Chondrocyte (in vitro differentiated cells): ENCODE results near the gene DNMT1. TPM values are rescaled to one million over a fixed set of nuclear protein-coding genes. Genes with fewer than 3 reads are reported as not detected.

Experiments
- DNase-seq: peaks from one replicate; pipeline ENCODE4 v3.0.0; 2021; ENCODE audit warnings: mixed read lengths, low spot score
- H3K27ac Mint-ChIP-seq: one replicate; pipeline ENCODE4 v1.8.0; 2021; ENCODE audit warnings: mild to moderate bottlenecking, moderate library complexity, mixed read lengths; ENCODE audit not compliant: unreplicated experiment
- H3K27me3 Mint-ChIP-seq: 2 replicates; pipeline ENCODE4 v1.8.0; 2021; ENCODE audit warnings: low read depth, mixed read lengths
- H3K36me3 Mint-ChIP-seq: 2 replicates; pipeline ENCODE4 v1.8.0; 2021; ENCODE audit warnings: low read depth, mixed read lengths
- H3K4me1 Mint-ChIP-seq: 2 replicates; pipeline ENCODE4 v1.8.0; 2021; ENCODE audit warnings: low read depth, mild to moderate bottlenecking, mixed read lengths
- H3K4me3 Mint-ChIP-seq: one replicate; pipeline ENCODE4 v1.8.0; 2021; ENCODE audit warnings: mild to moderate bottlenecking, moderate library complexity, mixed read lengths; ENCODE audit not compliant: unreplicated experiment
- H3K9me3 Mint-ChIP-seq: 2 replicates; pipeline ENCODE4 v1.8.0; 2021; ENCODE audit warnings: low read depth, mixed read lengths
- CTCF ChIP-seq: fragments of 200-600 bp; sonication (generic); IDR thresholded peaks from 2 replicates; pipeline ENCODE4 v1.5.0; 2021; ENCODE audit warnings: antibody characterized with exemption, mild to moderate bottlenecking, moderate library complexity
- total RNA-seq: library from RNA; stranded (reverse); gene quantifications from 3 replicates; pipeline ENCODE4 v1.2.1, GENCODE V29; 2021

DNMT1 gene
- total RNA-seq, 1 donor from 2014 or later: 47.8 TPM

DNA sequence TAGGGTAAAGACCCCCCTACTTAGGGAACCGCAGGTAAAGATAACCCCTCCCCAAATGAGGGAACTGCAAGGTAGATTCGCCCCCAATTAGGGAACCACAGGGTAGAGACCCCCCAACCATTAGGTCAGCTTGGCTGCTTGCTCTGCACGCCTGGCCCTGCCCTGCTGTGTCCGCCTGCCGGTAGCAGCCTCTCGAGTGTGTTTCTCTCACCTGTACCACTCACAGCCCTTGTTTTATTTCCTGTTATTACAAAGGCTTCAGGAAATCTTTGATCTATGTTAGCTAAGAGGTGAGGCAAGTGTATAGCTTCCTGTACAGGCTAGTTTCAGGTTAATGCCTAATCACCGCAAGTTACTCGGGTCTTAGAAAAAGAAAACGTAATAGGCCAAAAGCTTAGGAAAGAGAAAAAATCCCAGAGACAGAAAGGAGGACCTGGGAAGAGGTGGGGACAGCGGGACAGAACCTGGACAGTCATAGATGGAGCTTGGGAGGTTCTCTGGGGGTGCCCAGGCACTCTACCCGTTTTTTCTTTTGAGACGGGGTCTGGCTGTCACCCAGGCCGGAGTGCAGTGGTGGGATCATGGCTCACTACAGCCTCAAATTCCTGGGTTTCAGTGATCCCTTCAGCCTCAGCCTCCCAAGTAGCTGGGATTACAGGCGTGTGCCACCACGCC is 51.9 kb downstream of the DNMT1 start:
- no peak for TF ChIP-seq CTCF
- H3K36me3 Mint-ChIP-seq: peaks cover 25% of the 10 kb centered on the region
- H3K9me3 Mint-ChIP-seq: no peaks in the 10 kb centered on the region
- no peak for DNase-seq
- no peaks in the 10 kb centered on the region for H3K4me1 Mint-ChIP-seq
- no peaks in the 10 kb centered on the region for H3K27me3 Mint-ChIP-seq
- no peak overlapping the region for H3K27ac Mint-ChIP-seq
- no peak overlapping the region for H3K4me3 Mint-ChIP-seq

- DNase-seq: no peak
- no peak for TF ChIP-seq CTCF
- H3K27me3 Mint-ChIP-seq: no peaks in the 10 kb centered on the region
- H3K4me1 Mint-ChIP-seq: no peaks in the 10 kb centered on the region
- no peak overlapping the region for H3K27ac Mint-ChIP-seq
- H3K4me3 Mint-ChIP-seq: no peak overlapping the region
- no peaks in the 10 kb centered on the region for H3K9me3 Mint-ChIP-seq
- peaks cover 25% of the 10 kb centered on the region for H3K36me3 Mint-ChIP-seq
Observed at GRCh38 chr19:10141973-10142372, 52.8 kb downstream of the DNMT1 start.

GRCh38 chr19:10141479-10141878 is 53.3 kb downstream of the DNMT1 start:
- H3K4me3 Mint-ChIP-seq: no peak overlapping the region
- peaks cover 25% of the 10 kb centered on the region for H3K36me3 Mint-ChIP-seq
- H3K27ac Mint-ChIP-seq: no peak overlapping the region
- no peaks in the 10 kb centered on the region for H3K27me3 Mint-ChIP-seq
- no peaks in the 10 kb centered on the region for H3K4me1 Mint-ChIP-seq
- TF ChIP-seq CTCF: no peak
- DNase-seq: no peak
- no peaks in the 10 kb centered on the region for H3K9me3 Mint-ChIP-seq

- TF ChIP-seq CTCF: no peak
- Mint-ChIP-seq H3K36me3 (peaks cover 16% of the 10 kb centered on the region), H3K27ac (no peak overlapping the region), H3K9me3 (no peaks in the 10 kb centered on the region), H3K27me3 (no peaks in the 10 kb centered on the region), H3K4me3 (no peak overlapping the region), H3K4me1 (no peaks in the 10 kb centered on the region)
- no peak for DNase-seq
Observed at GRCh38 chr19:10139952-10140351, 54.8 kb downstream of the DNMT1 start.

DNA sequence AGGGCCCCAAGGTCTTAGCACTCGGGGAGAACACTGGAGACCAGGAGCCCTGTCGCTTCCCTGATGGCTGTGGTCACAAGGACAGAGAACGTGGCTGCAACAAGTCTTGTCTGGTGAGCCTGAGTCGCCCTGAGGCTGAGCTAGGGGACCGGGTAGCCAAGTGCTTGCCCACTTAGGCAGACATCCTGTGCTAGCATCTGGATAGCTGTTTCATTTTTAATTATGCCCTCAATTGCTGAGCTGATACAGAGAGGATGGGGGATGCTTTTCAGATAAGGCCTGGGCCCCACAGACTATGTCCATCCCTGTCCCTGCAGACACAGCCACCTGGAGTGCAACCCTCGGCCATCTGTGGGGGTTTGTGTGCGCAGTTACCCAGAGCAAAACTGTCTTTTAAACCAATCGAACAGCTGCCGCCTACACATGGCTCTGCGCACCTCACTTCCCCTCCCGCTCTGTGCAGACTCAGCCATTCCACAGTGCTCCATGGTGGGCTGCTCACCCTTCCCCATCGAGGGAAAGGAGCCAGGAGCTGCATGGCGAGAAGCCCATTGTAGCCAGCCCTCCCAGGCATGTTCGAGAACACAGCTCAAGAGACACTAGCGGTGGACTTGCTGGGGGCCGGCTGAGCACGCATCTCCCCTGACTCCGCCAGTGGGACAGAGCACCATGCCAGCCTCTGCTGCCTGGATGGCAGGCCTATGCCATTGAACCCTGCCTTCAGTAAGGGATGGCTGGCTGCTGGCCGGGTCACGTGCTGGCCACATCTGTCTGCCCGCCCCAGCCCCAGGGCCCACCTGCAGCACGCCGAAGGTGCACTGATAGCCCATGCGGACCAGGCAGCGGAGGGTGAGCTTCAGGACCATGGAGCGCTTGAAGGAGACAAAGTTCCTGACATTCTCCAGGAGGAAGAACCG is 55.6 kb downstream of the DNMT1 start:
- DNase-seq: no peak
- TF ChIP-seq CTCF: no peak
- no peak overlapping the region for H3K4me3 Mint-ChIP-seq
- H3K4me1 Mint-ChIP-seq: no peaks in the 10 kb centered on the region
- H3K27me3 Mint-ChIP-seq: no peaks in the 10 kb centered on the region
- peaks cover 15% of the 10 kb centered on the region for H3K36me3 Mint-ChIP-seq
- H3K27ac Mint-ChIP-seq: no peak overlapping the region
- no peaks in the 10 kb centered on the region for H3K9me3 Mint-ChIP-seq
